SK-N-SH (cell line): ENCODE results near the gene TMEM255B. TPM values are rescaled to one million over a fixed set of nuclear protein-coding genes. Genes with fewer than 3 reads are reported as not detected.

Experiments used
- CTCF ChIA-PET: fragments of 300-600, 350-600 bp; formaldehyde crosslinking; extraction: SDS; loops from one replicate; lab custom pipeline; 2021; lab: Yijun Ruan, JAX
- POLR2A ChIA-PET: fragments of 350-600 bp; sonication (Branson Sonifier 250); formaldehyde crosslinking; extraction: SDS; loops from one replicate; lab custom pipeline; 2020; ENCODE audit warnings: antibody characterized with exemption, inconsistent platforms; lab: Yijun Ruan, JAX
- DNase-seq: peaks from one replicate; pipeline ENCODE4 v3.0.0; 2012
- H2AFZ ChIP-seq: fragments of 200-600 bp; sonication (generic); 2 replicates; pipeline ENCODE4 v1.8.1; 2016; ENCODE audit warnings: antibody characterized with exemption, mild to moderate bottlenecking, low read depth
- H3F3A ChIP-seq: fragments of 200-600 bp; sonication (generic); replicated peaks from 2 replicates; pipeline ENCODE3; 2016; ENCODE audit warnings: antibody characterized with exemption, mild to moderate bottlenecking; ENCODE audit not compliant: insufficient read depth
- H3K27ac ChIP-seq, 2 experiments: fragments of 200-500 bp in 1 of 2; fragments of 200-600 bp in 1 of 2; sonication (Bioruptor generic) in 1 of 2; sonication (generic), shearing (Covaris generic) in 1 of 2; 2 replicates each; pipeline versions ENCODE4 v1.5.1 to v1.6.1; 2014 to 2016; ENCODE audit warnings: low read depth in 2 of 2, inconsistent platforms in 1 of 2, low read length in 1 of 2, mild to moderate bottlenecking in 1 of 2, mixed read lengths in 1 of 2
- H3K27me3 ChIP-seq: fragments of 200-600 bp; sonication (generic), shearing (Covaris generic); 2 replicates; pipeline ENCODE4 v1.6.1; 2016; ENCODE audit warnings: mixed run types; ENCODE audit not compliant: insufficient read depth
- H3K36me3 ChIP-seq, 2 experiments: fragments of 200-500 bp in 1 of 2; fragments of 200-600 bp in 1 of 2; sonication (Bioruptor generic) in 1 of 2; sonication (generic) in 1 of 2; replicated peaks in 1 of 2; 2 replicates each; pipeline versions ENCODE3 to v1.5.1; 2014 to 2016; ENCODE audit warnings: low read length in 1 of 2, mild to moderate bottlenecking in 1 of 2; ENCODE audit not compliant: insufficient read depth in 2 of 2, control insufficient read depth in 1 of 2
- H3K4me1 ChIP-seq, 2 experiments: fragments of 200-500 bp in 1 of 2; fragments of 200-600 bp in 1 of 2; sonication (Bioruptor generic) in 1 of 2; sonication (generic), shearing (Covaris generic) in 1 of 2; 2 replicates each; pipeline versions ENCODE4 v1.5.1 to v1.6.1; 2014 to 2016; ENCODE audit warnings: low read depth in 1 of 2, low read length in 1 of 2, mixed run types in 1 of 2; ENCODE audit not compliant: insufficient read depth in 2 of 2, control insufficient read depth in 1 of 2
- H3K4me2 ChIP-seq: fragments of 200-600 bp; sonication (generic), shearing (Covaris generic); 2 replicates; pipeline ENCODE4 v1.6.1; 2017; ENCODE audit warnings: mixed run types
- H3K4me3 ChIP-seq, 2 experiments: fragments of 200-500 bp in 1 of 2; fragments of 200-600 bp in 1 of 2; sonication (Bioruptor generic) in 1 of 2; sonication (generic), shearing (Covaris generic) in 1 of 2; 2 replicates each; pipeline versions ENCODE4 v1.5.1 to v1.8.1; 2014 to 2016; ENCODE audit warnings: low read depth in 2 of 2, inconsistent platforms in 1 of 2, low read length in 1 of 2, mild to moderate bottlenecking in 1 of 2, mixed read lengths in 1 of 2, moderate library complexity in 1 of 2
- H3K79me2 ChIP-seq: fragments of 200-600 bp; sonication (generic); 2 replicates; pipeline ENCODE4 v1.8.1; 2017; ENCODE audit warnings: mild to moderate bottlenecking; ENCODE audit not compliant: insufficient read depth
- H3K9ac ChIP-seq: fragments of 200-600 bp; sonication (generic); 2 replicates; pipeline ENCODE4 v1.6.1; 2017; ENCODE audit warnings: mixed run types
- H3K9me2 ChIP-seq: fragments of 200-600 bp; sonication (generic); 2 replicates; pipeline ENCODE4 v1.6.1; 2017; ENCODE audit warnings: mixed run types
- H3K9me3 ChIP-seq: fragments of 200-600 bp; sonication (generic); 2 replicates; pipeline ENCODE4 v1.6.1; 2017; ENCODE audit warnings: mixed run types, mild to moderate bottlenecking, moderate library complexity
- H4K20me1 ChIP-seq: fragments of 200-600 bp; sonication (generic); 2 replicates; pipeline ENCODE4 v1.6.1; 2017; ENCODE audit warnings: mild to moderate bottlenecking, mixed run types; ENCODE audit not compliant: insufficient read depth
- CHD2 ChIP-seq: fragments of 150-350 bp; IDR thresholded peaks from 2 replicates; pipeline ENCODE4 v1.6.1; 2018; ENCODE audit warnings: low read length; ENCODE audit not compliant: partially characterized antibody
- ELF1 ChIP-seq: IDR thresholded peaks from 2 replicates; pipeline ENCODE4 v1.4.0; 2012
- FOSL2 ChIP-seq: IDR thresholded peaks from 2 replicates; pipeline ENCODE4 v1.4.0; 2012; ENCODE audit warnings: low read depth, mild to moderate bottlenecking, moderate library complexity, borderline replicate concordance
- FOXM1 ChIP-seq: IDR thresholded peaks from 2 replicates; pipeline ENCODE4 v1.4.0; 2012; ENCODE audit warnings: low read depth, mild to moderate bottlenecking
- GABPA ChIP-seq: IDR thresholded peaks from 2 replicates; pipeline ENCODE4 v1.4.0; 2012; ENCODE audit warnings: low read depth, mild to moderate bottlenecking
- IRF3 ChIP-seq: fragments of 150-350 bp; IDR thresholded peaks from 2 replicates; pipeline ENCODE4 v1.6.1; 2016; ENCODE audit warnings: mild to moderate bottlenecking, low read depth, low read length
- MAX ChIP-seq: IDR thresholded peaks from 2 replicates; pipeline ENCODE4 v1.4.0; 2012; ENCODE audit warnings: low read depth
- MEF2A ChIP-seq: IDR thresholded peaks from 2 replicates; pipeline ENCODE4 v1.4.0; 2012; ENCODE audit warnings: low read depth, borderline replicate concordance
- NFIC ChIP-seq: IDR thresholded peaks from 2 replicates; pipeline ENCODE4 v1.4.0; 2012; ENCODE audit warnings: borderline replicate concordance
- POLR2AphosphoS5 ChIP-seq: IDR thresholded peaks from 2 replicates; pipeline ENCODE4 v1.6.1; 2012; ENCODE audit warnings: low read depth, low read length
- RCOR1 ChIP-seq: fragments of 150-350 bp; IDR thresholded peaks from 2 replicates; pipeline ENCODE4 v1.6.1; 2017; ENCODE audit warnings: antibody characterized with exemption, low read length
- SIN3A ChIP-seq: IDR thresholded peaks from 2 replicates; pipeline ENCODE4 v1.6.1; 2012; ENCODE audit warnings: low read depth, mild to moderate bottlenecking, low read length, moderate library complexity, borderline replicate concordance
- SMC3 ChIP-seq: IDR thresholded peaks from 2 replicates; pipeline ENCODE4 v1.6.1; 2012; ENCODE audit warnings: low read depth, low read length, improper control_type of control experiment
- TCF12 ChIP-seq: IDR thresholded peaks from 2 replicates; pipeline ENCODE4 v1.4.0; 2012
- TEAD4 ChIP-seq: IDR thresholded peaks from 2 replicates; pipeline ENCODE4 v1.4.0; 2012; ENCODE audit warnings: mild to moderate bottlenecking, borderline replicate concordance; ENCODE audit not compliant: insufficient read depth
- USF2 ChIP-seq: fragments of 150-350 bp; IDR thresholded peaks from 2 replicates; pipeline ENCODE4 v1.6.1; 2017; ENCODE audit warnings: antibody characterized with exemption, low read length, low read depth, borderline replicate concordance
- ZBTB33 ChIP-seq: IDR thresholded peaks from 2 replicates; pipeline ENCODE4 v1.4.0; 2012; ENCODE audit warnings: low read depth, borderline replicate concordance
- WGBS: methylation state at CpG from one replicate; pipeline ENCODE4 v1.1.6; 2017; ENCODE audit warnings: low lambda C conversion rate; 5-methylcytosine and 5-hydroxymethylcytosine counted together
- polyA plus RNA-seq, 3 experiments: library from polyadenylated mRNA; depleted of rRNA; stranded (reverse); fragments of >200 nt; gene quantifications; 2 replicates each; pipeline ENCODE4 v1.2.3, GENCODE V29; 2012
- TF ChIP-seq, protein P1 (sequence below): fragments of 200-600 bp; sonication (generic); IDR thresholded peaks from 2 replicates; pipeline ENCODE4 v1.6.1; 2017; ENCODE audit warnings: antibody characterized with exemption, mild to moderate bottlenecking, moderate library complexity
- TF ChIP-seq, protein P2 (sequence below): IDR thresholded peaks from 2 replicates; pipeline ENCODE4 v1.4.0; 2012; ENCODE audit warnings: low read depth, borderline replicate concordance

The TMEM255B gene
- polyA plus RNA-seq, 1 of the 3 experiments (the other 2 are of a cell fraction): 14.8 TPM

GRCh38 chr13:113748101-113748861 lies 10.7 kb upstream of the TMEM255B start:
- Histone ChIP-seq H3K4me2 (no peak overlapping the region), H3F3A (no peaks in the 10 kb centered on the region), H2AFZ (no peak overlapping the region), H3K79me2 (no peaks in the 10 kb centered on the region), H3K9me3 (no peaks in the 10 kb centered on the region), H3K9me2 (no peaks in the 10 kb centered on the region), H3K27me3 (no peaks in the 10 kb centered on the region), H4K20me1 (no peaks in the 10 kb centered on the region), H3K36me3 (no peaks in the 10 kb centered on the region), H3K27ac (no peak overlapping the region; a peak in 1 of 4 replicates), H3K4me1 (peaks cover 0 to 22% of the 10 kb centered on the region in 2 experiments; a peak in 1 of 4 replicates)
- no peak for DNase-seq
- WGBS: 72% methylated on average over 16 of the region's 25 CpGs
- CTCF ChIA-PET: no interaction called here
- POLR2A ChIA-PET: no interaction called here
- TF ChIP-seq NFIC: no peak
- no peak for TF ChIP-seq SMC3
- TF ChIP-seq TEAD4: no peak
- TF ChIP-seq MEF2A: no peak
- TF ChIP-seq IRF3: no peak
- TF ChIP-seq GABPA: no peak
- TF ChIP-seq, all 33 proteins: peak for 0
- Histone ChIP-seq H3K4me3 (no peak overlapping the region), H3K9ac (no peak overlapping the region)

- Histone ChIP-seq H3K4me1 (peaks cover 0 to 22% of the 10 kb centered on the region in 2 experiments; a peak in 1 of 4 replicates), H2AFZ (no peak overlapping the region), H3K9ac (no peak overlapping the region), H3K4me3 (no peak overlapping the region), H3K27ac (no peak overlapping the region), H3F3A (no peaks in the 10 kb centered on the region), H4K20me1 (no peaks in the 10 kb centered on the region), H3K79me2 (no peaks in the 10 kb centered on the region), H3K4me2 (no peak overlapping the region), H3K27me3 (no peaks in the 10 kb centered on the region), H3K9me3 (no peaks in the 10 kb centered on the region), H3K9me2 (no peaks in the 10 kb centered on the region), H3K36me3 (no peaks in the 10 kb centered on the region)
- CTCF ChIA-PET: no interaction called here
- POLR2A ChIA-PET: no interaction called here
- DNase-seq: no peak
- WGBS: 65% methylated on average over 7 of the region's 22 CpGs
- no peak for TF ChIP-seq NFIC
- TF ChIP-seq SIN3A: no peak
- TF ChIP-seq SMC3: no peak
- no peak for TF ChIP-seq USF2
- TF ChIP-seq FOSL2: no peak
- TF ChIP-seq ZBTB33: no peak
- no peak for TF ChIP-seq TCF12
- TF ChIP-seq, protein P1, sequence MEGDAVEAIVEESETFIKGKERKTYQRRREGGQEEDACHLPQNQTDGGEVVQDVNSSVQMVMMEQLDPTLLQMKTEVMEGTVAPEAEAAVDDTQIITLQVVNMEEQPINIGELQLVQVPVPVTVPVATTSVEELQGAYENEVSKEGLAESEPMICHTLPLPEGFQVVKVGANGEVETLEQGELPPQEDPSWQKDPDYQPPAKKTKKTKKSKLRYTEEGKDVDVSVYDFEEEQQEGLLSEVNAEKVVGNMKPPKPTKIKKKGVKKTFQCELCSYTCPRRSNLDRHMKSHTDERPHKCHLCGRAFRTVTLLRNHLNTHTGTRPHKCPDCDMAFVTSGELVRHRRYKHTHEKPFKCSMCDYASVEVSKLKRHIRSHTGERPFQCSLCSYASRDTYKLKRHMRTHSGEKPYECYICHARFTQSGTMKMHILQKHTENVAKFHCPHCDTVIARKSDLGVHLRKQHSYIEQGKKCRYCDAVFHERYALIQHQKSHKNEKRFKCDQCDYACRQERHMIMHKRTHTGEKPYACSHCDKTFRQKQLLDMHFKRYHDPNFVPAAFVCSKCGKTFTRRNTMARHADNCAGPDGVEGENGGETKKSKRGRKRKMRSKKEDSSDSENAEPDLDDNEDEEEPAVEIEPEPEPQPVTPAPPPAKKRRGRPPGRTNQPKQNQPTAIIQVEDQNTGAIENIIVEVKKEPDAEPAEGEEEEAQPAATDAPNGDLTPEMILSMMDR: no peak
- TF ChIP-seq FOXM1: no peak
- TF ChIP-seq, protein P2, sequence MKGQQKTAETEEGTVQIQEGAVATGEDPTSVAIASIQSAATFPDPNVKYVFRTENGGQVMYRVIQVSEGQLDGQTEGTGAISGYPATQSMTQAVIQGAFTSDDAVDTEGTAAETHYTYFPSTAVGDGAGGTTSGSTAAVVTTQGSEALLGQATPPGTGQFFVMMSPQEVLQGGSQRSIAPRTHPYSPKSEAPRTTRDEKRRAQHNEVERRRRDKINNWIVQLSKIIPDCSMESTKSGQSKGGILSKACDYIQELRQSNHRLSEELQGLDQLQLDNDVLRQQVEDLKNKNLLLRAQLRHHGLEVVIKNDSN: no peak
- TF ChIP-seq ELF1: no peak
- no peak for TF ChIP-seq RCOR1
- TF ChIP-seq TEAD4: no peak
- TF ChIP-seq POLR2AphosphoS5: no peak
- no peak for TF ChIP-seq CHD2
- no peak for TF ChIP-seq MAX
These were observed 10.1 kb upstream of the TMEM255B start for GRCh38 chr13:113748862-113749451.
